Kasumi-1 (cell line): Measurements from ENCODE around the gene METTL1.

Experiments
- DNase-seq, 2 experiments: peaks; one replicate each; lab custom pipeline; 2025; lab: John Stamatoyannopoulos, UW

Gene METTL1

DNA sequence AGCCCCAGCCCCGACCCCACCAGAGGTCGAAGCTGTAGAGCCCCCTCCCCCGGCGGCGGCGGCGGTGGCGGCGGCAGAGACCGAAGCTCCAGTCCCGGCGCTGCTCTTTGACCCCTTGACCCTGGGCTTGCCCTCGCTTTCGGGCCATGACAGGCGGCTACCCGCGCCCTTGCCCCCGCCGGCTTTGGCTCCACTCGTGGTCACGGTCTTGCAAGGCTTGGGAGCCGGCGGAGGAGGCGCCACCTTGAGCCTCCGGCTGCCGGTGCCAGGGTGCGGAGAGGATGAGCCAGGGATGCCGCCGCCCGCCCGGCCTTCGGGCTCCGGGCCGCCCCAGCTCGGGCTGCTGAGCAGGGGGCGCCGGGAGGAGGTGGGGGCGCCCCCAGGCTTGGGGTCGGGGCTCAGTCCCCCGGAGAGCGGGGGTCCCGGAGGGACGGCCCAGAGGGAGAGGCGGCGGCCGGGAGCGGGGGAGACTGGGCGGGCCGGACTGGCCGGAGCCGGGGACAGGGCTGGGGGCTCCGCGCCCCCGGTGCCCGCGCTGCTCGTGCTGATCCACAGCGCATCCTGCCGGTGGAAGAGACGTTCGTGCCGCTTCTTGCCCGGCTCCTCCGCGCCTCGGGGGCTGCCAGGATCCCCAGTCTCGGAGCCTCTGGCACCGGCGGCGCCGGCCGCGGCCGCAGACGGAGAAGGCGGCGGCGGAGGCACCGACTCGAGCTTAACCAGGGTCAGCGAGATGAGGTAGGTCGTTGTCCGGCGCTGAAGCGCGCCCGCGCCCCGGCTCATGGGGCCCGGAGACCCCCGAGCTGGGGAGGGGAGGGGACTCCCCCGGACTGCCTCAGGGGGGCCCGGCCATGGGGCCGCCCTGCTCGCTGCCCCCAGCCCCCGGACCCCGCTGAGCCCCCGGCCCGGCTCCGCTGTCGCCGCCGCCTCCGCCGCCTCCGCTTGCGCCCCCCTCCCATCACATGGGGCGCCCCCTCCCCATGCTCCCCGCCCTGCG lies 34.1 kb downstream of the METTL1 start:
- no peak for DNase-seq

DNA sequence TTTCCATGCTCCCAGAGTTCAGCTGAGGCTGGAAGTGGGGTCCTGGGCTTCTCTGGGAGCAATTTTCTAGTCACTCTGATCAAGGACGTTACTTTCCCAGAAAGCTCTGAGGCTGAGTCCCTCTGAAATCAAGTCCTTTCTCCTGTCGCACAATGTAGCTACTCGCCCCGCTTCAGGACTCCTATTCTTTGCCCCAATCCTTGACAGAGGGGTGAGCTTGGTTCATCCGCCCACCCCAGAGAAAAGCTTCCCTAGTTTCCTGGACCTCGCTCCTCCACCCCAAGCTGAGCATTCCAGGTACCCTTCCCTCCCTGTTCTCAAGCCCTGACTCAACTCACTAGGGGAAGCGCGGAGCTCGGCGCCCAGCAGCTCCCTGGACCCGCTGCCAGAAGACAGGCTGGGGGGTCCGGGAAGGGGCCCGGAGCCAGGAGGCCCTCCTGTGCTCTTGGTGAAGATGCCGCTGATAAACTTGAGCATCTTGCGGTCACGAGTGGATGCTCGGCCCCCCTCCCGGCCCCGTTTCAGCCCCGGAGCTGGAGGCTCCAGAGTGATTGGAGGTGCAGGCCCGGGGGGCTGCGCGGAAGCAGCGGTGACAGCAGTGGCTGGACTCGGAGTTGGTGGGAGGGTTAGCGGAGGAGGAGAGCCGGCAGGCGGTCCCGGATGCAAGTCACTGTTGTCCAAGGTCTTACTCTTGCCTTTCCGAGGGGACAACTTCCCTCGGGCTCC lies 35.0 kb downstream of the METTL1 start:
- DNase-seq = no peak

DNA sequence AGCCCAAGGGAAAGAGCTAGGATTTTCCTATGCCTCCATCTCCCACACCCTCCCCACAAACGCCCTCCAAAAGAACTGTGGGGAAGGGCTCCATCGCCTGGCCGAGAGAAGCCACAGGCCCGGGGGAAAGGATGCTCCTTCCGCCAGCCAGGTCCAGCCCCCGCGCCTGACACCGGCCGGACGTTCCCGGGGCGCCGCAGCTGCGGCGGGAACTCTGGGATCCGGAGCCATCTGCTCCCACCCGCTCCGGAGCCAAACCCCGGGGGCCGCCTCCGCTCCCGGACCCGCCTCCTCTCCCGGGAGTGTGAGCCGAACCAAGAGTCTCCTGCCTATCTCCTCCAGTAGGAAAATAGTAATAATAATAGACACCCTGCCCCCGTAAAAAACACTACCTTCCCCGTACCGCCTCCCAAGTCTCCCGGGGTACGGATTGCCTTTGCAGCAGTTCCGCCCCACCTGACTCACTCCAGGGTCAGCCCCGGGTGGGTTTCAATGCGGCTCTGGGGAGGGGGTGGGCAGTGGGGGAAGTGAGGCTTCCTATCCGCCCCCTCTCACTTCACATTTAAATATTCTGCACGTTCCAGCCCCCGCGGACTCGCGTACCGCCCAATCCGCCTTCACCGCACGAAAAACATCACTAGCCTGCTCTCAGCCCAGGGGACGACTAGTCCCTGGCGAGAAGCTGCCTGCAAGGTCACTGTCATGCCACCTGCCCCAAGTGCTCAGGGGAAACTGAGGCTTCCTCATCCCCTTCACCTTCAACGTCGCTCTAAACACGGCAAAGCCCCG lies 35.8 kb downstream of the METTL1 start:
- DNase-seq = no peak

DNA sequence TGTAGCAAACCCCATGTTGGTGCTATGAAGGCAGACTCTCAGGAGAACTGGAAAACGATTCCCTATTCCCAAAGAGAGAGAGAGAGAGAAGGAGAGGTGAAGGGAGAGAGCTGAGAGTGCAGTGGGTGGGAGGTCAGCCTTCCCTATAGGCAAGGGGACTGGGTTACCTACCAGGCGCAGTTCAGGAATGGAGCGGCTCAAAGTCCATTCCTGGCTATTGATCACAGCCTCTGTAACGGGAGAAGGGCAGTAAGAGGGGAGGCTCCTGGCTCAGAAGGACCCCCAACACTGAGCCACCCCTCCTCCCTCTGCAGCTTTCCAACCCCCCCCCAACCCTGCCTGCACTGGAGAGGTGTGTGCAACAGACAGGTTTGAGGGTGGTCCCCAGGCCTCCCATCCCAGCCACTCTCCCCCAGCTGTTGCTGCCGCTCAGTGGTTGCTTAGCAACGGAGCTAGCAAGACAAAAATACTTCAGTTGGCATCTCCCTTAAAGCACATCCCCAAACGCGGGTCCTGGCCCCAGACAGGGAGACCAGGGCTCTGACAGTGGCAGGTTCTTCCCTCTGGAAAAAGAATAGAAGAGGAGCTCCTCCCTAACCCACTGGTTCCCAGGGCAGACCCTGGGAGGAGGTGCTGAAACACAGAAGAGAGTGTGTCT lies 36.6 kb downstream of the METTL1 start:
- DNase-seq = no peak

DNA sequence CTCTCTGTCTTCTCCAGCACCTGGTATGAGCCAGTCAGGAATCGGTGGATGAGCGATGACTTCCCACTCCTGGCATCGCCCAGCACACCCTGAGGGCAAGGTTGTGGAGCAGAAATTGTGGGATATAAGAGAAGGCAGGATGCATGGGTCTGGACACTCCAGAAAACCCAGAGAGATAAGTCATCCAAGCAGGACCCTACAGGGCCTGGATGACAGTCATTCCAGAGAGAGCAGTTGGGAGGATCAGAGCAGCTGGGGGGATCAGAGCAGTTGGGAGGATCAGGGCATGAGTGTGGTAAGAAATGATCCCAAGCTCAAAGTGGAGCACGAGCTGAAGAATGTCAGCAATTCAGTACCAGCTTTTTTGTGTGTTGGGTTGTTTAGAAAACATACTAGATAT lies 37.3 kb downstream of the METTL1 start:
- no peak for DNase-seq

DNA sequence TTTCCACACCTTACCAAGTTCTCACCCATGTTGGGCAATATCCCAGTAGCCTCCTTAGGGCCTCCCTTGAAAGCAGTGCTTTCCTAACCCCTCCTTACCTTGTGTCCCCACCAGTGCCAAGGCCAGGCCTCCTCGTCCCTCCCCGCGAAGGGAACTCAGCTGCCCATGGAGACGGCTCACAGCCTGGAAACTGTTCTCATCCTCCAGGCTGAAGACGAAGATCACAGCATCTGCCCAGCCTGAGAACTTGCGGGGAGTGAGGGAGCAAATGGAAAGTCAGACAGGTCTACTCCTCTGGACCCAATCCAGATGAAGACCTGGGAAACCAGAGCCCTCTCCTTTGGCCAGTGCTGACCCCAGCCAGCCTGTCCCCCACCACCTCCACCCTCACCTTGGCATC lies 38.0 kb downstream of the METTL1 start:
- no peak for DNase-seq

DNA sequence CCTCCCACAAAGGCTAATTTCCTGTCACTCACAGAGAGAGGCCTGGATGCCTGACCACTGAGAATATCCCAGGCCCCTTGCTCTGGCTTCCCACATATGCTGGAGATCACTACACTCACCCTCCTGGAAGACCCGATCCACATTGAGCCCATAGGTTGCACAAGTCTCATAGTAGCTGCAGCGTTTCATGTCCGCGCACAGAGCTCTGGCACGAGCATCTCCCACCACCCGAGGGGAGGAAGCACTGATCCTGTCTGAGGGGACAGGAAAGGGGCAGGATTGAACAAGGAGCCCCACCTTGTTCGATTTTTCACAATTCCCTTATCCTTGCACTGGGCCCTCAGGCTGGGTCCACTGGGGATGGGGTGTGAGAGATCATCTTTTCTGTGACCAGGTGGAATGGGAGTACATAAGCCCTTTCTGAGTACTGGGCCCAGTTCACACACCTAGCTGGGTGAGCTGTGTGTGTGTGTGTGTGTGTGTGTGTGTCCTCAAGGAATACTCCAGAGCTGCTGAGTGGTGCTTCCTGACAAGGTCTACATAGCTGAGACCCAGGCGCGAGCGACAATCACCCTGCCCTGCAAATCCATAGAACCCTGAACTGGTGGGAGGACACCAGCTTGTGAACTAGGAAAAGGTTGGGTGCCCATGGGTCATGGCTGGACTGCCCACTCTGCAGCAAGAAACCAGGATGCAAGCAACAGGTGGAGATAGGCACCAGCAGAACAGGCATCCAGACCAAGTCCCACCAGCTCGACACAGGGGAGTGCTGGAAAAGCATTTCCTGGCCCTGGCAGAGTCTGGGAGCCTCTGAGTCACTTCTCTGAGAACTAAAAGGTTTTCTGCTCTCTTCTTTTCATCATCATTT lies 38.9 kb downstream of the METTL1 start:
- no peak for DNase-seq

DNA sequence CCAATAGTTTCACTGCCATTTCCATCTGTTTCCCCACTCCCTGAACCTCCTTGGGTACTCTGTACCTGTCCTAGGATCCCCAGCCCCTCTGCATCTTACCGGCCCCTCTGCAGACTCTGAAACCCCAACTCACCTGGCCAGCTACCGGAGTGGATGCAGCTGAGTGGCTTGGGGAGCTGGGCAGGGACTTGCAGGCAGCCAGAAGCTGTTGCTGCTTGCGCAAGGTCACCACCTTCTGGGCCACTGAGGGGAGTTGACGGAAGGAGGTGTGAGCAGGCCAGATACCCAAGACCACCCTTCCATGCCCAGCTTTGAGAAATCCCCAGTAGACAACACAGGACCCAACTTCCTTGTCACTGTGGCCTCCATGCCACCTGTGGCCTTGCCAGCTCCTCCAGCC lies 39.6 kb downstream of the METTL1 start:
- DNase-seq = no peak

DNA sequence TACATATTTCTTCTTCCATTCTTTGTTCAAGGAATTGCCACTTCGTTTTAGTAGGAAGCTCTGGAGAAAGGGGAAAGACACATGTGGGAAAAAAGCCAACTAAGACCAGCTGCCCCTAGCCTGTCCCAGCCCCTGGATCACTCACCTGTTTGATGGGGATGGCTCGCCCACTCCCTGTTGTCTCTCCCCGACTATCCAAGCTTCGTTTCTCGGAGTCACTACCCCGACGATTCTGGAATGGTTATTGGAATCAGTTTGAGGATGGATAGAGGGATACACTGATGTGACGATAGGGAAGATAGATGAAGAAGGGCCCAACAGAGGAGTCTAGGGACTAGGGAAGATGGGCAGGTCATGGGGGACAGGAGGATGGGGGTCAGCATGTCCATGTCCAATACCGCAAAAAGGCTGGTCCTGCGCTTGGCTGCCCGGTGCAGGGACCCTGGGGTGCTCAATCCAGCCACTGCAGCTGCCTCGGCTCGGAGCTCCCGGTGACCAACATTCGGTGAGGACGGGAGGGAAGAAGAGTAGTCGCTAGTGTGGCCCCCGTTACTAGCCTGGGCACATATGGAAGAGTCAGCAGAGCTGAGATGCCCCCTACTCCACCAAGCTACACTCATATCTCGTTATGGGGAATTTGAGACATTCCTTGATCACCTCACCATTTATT lies 40.4 kb downstream of the METTL1 start:
- DNase-seq = no peak

DNA sequence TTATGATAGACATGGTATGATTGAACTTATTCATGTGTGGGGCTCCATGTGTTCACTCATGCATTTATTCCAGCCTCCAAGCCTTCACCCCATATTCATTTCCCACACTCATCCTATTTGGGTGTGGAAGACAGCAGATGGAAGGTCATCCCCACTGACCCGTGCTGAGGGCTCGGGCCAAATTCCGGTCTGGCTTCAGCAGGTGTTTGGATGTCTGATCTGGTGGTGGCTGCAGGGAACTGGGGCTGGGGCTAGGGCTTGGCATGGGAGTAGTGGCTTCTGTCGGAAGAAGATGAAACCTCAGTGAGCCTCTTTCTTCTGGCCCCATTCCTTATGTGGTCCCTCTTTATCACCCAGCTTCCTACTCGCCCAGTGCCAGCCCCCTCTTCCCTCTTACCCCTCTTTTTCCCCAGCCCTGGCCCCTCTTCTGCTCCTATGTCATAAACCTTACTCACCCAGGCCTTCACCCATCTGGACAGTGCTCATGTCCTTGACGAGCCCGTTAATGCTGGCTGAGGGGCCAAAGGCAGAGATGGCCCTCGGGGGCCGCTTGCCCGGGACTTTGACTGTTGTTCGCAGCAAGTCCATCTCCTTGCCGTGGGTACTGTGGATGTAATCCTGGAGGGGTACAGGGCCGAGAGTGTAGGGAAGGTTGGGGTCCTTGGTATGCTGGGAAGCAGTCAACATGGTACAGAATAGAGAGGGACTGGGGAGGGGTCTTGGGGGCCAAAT lies 41.4 kb downstream of the METTL1 start:
- no peak for DNase-seq

DNA sequence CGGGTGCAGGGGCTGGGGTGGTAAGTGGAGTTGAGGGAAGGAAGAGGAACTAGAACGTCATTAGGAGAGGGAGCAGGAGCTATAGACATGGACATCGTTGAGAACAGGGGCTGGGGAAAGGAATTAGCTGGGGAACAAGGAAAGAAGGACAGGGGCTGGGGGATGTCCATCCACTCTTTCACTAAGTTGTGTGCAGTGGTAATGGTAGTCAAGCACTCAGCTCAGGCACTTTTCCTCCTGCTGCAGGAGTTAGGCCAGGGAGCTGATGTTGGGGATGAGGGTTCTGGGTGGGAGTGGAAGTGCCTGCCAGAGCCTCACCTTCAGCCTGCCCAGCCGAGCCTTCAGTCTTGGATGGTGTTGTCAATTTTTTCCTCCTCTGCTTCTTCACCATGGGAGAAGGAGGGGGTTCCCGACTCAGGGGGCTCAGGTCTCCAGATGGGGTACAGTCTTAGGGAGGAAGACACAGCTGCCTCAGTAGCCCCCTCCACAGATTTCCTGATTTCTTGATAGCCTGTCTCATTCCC lies 42.5 kb downstream of the METTL1 start:
- DNase-seq = no peak

DNA sequence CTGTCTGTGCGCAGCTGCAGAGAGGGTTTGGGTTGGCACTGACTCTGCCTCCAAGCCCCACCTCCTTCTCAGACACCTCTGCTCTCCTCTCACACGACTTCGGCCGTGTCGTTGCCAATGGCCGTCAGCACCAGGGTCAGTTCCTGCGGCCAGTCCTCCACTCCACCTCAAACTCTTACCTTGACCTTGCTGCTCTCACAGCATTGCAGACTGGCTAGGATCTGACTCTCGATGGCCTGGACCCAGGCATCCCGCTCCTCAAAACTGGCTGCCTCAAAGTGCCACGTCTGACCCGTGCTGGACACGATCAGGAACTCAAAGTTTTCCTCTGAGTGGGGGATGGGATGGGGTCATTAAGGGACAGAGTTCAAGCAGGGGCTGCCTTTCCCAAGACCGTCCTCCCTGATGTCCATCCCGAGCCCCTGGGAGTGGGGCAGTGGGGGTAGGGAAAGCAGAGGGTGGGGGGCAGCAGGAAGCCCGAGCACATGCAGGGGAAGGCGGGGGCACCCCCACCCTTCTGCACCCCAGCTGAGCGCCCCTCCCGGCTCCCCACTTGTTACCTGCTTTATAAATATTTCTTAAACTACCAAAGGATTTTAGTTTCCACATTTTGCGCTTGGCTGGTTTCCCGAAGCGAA lies 44.0 kb downstream of the METTL1 start:
- no peak for DNase-seq

DNA sequence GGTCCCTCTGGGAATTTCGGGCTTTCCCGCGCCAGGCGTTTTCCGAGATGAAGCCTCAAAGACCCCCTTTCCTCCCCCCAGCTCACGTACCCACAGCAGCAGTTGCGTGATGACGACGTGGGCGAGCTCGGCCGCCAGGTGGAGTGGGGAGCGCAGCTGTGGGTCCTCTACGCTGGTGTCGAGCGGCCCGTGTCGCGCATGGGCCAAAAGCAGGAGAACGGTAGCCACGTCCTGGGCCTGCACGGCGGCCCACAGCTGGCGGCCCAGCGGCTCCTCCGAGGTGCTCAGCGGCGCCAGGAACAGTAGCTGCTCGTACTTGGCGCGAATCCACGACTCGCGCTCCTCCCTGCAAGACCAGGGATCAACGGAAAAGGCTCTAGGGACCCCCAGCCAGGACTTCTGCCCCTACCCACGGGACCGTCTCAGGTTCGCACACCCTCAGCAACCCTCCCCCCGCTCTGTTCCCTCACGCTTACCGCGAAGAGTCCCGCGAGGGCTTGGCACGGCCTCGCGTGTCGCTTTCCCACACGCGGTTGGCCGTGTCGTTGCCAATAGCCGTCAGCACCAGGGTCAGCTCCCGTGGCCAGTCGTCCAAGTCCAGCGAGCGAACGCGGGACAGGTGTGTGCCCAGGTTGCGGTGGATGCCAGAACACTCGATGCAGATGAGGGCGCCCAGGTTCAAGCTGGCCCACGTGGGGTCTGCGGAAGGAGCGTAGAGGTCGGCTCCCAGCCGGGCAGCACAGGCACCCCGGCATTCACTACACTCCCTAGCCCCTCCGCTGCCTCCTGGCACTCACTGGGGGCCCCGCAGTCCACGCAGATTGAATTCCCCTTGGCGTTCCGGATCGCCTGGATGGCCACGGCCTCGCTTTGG lies 44.8 kb downstream of the METTL1 start:
- DNase-seq = no peak

DNA sequence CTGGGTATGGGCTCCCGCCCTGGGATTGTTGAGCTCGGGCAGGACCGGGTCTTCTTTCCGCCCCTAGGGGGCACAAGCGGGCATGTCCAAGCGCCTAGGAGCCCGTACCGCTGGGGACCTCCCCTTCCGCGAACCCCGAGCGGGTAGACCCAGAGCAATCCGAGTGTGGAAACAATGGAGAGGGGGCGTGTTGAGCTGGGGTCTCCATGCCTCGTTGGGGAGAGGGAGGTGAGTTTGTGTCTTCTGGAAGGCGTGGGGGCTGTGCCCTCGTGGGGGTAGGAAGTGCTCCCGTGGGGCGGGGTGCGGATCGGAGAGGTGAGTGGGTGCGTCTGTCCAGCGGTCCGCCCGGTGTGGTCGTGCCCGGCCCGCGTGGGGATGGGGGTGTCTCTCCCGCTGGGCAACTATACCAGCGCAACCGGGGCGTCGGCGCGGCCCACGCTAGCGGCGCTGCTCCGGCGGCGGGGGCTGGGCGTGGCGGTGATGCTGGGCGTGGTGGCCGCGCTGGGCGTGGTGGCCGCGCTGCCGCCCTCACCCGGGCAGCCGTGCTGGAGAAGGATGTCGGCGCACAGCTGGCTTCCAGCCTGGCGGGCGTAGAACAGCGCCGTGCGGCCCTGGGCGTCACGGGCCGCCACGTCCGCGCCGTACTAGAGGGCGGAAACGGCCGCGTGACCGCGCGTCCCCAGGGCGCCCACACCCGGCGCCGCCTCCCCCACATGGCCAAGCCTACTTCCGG lies 45.6 kb downstream of the METTL1 start:
- no peak for DNase-seq

DNA sequence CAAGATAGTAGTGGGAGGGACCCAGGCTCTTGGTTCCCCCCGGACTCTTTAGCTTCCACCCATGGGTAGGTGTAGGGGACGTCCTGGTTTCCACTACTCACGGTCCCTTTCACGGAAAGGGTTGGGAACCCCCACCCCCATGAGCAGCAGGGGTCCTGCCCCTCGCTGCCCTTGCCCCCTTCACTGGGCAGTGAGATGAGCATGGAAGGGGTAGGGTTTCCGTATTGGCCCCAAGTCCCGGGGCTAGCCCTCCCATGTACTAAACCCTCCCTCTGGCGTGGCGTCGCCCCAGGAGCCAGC lies 46.1 kb downstream of the METTL1 start:
- no peak for DNase-seq

DNA sequence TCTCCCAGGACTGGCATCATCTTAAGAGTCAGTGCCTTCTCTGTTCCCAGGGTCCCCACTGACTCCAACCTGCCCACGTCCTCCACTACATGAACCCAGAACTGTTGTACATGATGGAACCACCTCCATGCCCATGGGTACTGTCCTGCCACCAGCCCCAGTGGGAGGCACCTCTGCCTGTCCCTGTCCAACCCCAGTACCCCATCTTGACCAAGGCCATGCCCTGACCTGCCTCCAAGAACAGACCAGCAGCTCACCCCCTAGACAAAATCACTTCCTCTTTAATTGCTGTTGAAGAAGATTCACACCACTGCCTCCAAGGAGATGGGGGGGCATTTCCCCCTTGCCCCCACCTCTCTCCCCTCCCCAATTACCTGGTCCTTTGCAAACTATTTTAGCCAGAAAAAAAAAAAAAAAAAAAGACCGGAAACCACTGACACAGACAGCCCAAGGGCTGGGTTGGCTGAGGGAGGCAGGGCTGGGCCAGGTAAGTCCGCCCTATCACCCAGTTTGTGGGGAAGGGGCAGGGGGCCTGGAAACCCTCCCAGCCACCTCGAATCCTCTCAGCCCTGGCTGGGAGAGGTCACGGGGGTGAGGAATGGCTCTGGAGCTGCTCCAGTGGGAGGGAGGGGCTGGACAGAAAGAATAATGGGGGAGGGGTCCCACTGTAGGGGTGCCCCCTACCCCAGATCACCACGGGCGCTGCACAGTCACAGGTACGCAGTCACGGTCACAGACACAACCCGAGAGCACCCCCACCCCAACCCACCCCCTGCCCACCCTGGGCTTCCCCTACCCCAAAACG lies 46.8 kb downstream of the METTL1 start:
- no peak for DNase-seq
